Astrocyte (in vitro differentiated cells and primary cell): ENCODE results near the gene PPIE.

Source experiments
- EZH2 ChIP-seq: IDR thresholded peaks from 2 replicates; pipeline ENCODE4 v1.6.1; 2012; ENCODE audit warnings: mild to moderate bottlenecking, low read length, inconsistent platforms; ENCODE audit not compliant: insufficient read depth
- TF ChIP-seq, protein P1 (sequence below): IDR thresholded peaks from 2 replicates; pipeline ENCODE4 v1.5.1; 2011; ENCODE audit warnings: low read depth, mild to moderate bottlenecking, inconsistent platforms, low read length, moderate library complexity; ENCODE audit not compliant: insufficient read depth

DNA sequence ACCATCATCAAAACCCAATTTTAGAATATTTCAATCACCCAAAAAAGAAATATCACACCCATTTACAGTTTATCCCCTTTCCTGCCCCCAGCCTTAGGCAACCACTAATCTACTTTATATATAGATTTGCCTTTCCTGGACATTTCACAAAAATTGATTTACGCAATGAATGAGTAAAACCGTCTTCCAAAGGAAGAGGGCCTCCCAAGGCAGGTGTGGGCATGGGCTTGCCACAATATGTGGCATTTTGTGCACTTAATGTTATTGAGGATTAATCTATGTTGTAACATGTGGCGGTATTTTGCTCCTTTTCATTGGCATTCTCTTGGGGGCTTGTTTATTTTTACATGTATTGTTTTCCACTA lies 61.8 kb downstream of the PPIE start:
- TF ChIP-seq, protein P1, sequence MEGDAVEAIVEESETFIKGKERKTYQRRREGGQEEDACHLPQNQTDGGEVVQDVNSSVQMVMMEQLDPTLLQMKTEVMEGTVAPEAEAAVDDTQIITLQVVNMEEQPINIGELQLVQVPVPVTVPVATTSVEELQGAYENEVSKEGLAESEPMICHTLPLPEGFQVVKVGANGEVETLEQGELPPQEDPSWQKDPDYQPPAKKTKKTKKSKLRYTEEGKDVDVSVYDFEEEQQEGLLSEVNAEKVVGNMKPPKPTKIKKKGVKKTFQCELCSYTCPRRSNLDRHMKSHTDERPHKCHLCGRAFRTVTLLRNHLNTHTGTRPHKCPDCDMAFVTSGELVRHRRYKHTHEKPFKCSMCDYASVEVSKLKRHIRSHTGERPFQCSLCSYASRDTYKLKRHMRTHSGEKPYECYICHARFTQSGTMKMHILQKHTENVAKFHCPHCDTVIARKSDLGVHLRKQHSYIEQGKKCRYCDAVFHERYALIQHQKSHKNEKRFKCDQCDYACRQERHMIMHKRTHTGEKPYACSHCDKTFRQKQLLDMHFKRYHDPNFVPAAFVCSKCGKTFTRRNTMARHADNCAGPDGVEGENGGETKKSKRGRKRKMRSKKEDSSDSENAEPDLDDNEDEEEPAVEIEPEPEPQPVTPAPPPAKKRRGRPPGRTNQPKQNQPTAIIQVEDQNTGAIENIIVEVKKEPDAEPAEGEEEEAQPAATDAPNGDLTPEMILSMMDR, result no peak
- no peak for TF ChIP-seq EZH2
